ENCODE measurements around the gene PGS1. TPM values are rescaled to one million over a fixed set of nuclear protein-coding genes. Genes with fewer than 3 reads are reported as not detected.

Gene PGS1
- total and polyA plus RNA-seq, 2 donors from 2014 or later, result 15.6 to 65.4 TPM

DNA sequence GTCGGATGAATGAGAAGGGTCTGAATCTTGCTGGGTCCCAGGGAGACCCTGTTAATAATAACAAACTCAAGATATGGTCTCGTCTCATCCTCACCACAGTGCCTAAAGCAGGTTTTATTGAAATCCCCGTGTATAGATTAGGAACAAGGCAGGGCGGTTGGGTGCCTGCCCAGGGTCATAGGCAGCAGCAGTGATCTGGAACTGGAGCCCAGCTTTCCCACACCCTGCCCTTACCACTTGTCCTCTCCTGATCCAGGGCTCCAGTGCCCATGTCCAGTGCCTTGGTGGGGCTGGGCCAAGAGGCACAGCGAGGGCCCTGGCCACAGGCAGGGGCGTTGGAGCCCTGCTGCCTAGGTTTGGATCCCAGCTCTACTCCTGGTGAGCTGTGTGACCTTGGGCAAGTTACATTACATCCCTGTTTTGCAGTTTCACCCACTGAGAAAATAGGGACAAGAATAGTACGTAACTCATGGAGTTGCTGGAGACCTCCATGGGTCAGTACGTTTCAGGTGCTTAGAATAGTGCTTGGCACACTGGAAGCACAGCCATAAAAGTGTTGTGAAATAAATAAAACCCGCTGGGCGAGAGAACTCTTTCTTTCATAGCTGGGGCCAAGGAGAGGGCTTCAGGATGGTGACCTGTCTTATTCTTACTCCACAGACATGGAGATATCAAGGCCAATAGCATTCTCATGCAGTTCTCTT, 32.5 kb upstream of the PGS1 start:
- no peak for TF ChIP-seq CTCF (IDR thresholded peaks at IDR 0.05; ENCODE audit: borderline replicate concordance, extremely low read depth, insufficient read depth)
- Histone ChIP-seq H3K4me3 (ENCODE audit: low read length in 3 of 3) (no peak overlapping the region), H3K36me3 (ENCODE audit: control insufficient read depth in 2 of 3, insufficient read depth in 3 of 3, low read length in 3 of 3) (no peaks in the 10 kb centered on the region), H3K27ac (ENCODE audit: low read depth in 2 of 2, low read length in 2 of 2) (no peak overlapping the region), H3K27me3 (ENCODE audit: control insufficient read depth, insufficient read depth, low read length) (no peaks in the 10 kb centered on the region), H3K4me1 (ENCODE audit: control insufficient read depth in 2 of 3, insufficient read depth in 2 of 3, low read depth in 1 of 3, low read length in 3 of 3) (peaks cover 0 to 19% (median 0%) of the 10 kb centered on the region in 3 donors), H3K9me3 (ENCODE audit: control insufficient read depth in 2 of 3, insufficient read depth in 1 of 3, low read length in 3 of 3) (no peaks in the 10 kb centered on the region), H3K9ac (ENCODE audit: low read length in 3 of 3) (no peak overlapping the region)
- FAIRE-seq, result no peak
- DNase-seq, result peak in 1 of 5 donors; percentile 51
- intact Hi-C loops (cut with DNase I), result no loop called here

- no peak for FAIRE-seq
- Histone ChIP-seq H3K4me3 (ENCODE audit: low read length in 3 of 3) (no peak overlapping the region), H3K27me3 (ENCODE audit: control insufficient read depth, insufficient read depth, low read length) (no peaks in the 10 kb centered on the region), H3K9me3 (ENCODE audit: control insufficient read depth in 2 of 3, insufficient read depth in 1 of 3, low read length in 3 of 3) (no peaks in the 10 kb centered on the region), H3K4me1 (ENCODE audit: control insufficient read depth in 2 of 3, insufficient read depth in 2 of 3, low read depth in 1 of 3, low read length in 3 of 3) (peaks cover 0 to 22% (median under 1%) of the 10 kb centered on the region in 3 donors), H3K9ac (ENCODE audit: low read length in 3 of 3) (no peak overlapping the region), H3K27ac (ENCODE audit: low read depth in 2 of 2, low read length in 2 of 2) (no peak overlapping the region), H3K36me3 (ENCODE audit: control insufficient read depth in 2 of 3, insufficient read depth in 3 of 3, low read length in 3 of 3) (no peaks in the 10 kb centered on the region)
- peak in 1 of 5 donors; percentile 58 for DNase-seq
- no peak for TF ChIP-seq CTCF (IDR thresholded peaks at IDR 0.05; ENCODE audit: borderline replicate concordance, extremely low read depth, insufficient read depth)
- intact Hi-C loops (cut with DNase I), result no loop called here
Measured at GRCh38 chr17:78346605-78347250, 31.7 kb upstream of the PGS1 start.

DNA sequence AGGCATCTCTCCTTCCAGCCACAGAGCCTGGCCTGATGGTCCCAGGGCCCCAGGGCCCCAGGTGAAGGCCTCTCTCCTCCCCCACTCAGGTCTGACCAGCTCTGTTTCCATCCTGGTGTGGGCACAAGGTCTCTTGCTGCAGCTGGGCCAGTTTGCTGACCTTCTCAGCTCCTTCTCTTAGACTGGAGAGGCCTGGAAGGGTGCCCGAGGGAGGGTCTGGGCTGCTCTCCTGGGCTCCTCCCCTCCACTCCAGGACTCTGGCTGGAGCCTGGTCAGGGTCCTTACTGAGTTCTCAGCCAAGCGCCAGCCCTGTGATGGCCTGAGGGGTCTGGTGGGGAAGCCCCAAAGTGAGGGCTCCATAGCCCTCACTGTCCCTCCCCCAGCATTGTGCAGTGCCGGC, 31.0 kb upstream of the PGS1 start:
- no peak for FAIRE-seq

More for the DNA sequence above, 31.0 kb upstream of the PGS1 start:
- Histone ChIP-seq H3K27ac (ENCODE audit: low read depth in 2 of 2, low read length in 2 of 2) (no peak overlapping the region), H3K9me3 (ENCODE audit: control insufficient read depth in 2 of 3, insufficient read depth in 1 of 3, low read length in 3 of 3) (no peaks in the 10 kb centered on the region), H3K9ac (ENCODE audit: low read length in 3 of 3) (no peak overlapping the region), H3K36me3 (ENCODE audit: control insufficient read depth in 2 of 3, insufficient read depth in 3 of 3, low read length in 3 of 3) (no peaks in the 10 kb centered on the region), H3K27me3 (ENCODE audit: control insufficient read depth, insufficient read depth, low read length) (no peaks in the 10 kb centered on the region), H3K4me1 (ENCODE audit: control insufficient read depth in 2 of 3, insufficient read depth in 2 of 3, low read depth in 1 of 3, low read length in 3 of 3) (peaks cover 0 to 29% (median 8%) of the 10 kb centered on the region in 3 donors), H3K4me3 (ENCODE audit: low read length in 3 of 3) (no peak overlapping the region)
- intact Hi-C loops (cut with DNase I), result no loop called here
- no peak for TF ChIP-seq CTCF (IDR thresholded peaks at IDR 0.05; ENCODE audit: borderline replicate concordance, extremely low read depth, insufficient read depth)
- peak in 1 of 5 donors; percentile 70 for DNase-seq

Data from kidney (tissue), 14 donors.